IPS DF 6.9 (cell line): ENCODE measurements around the gene SCCPDH.
"Not testable (repeated sequence)": the region's sequence is repeated elsewhere in the genome, so short reads cannot be mapped to it uniquely, and the experiment has no call there.

Experiments
- DNase-seq: peaks from one replicate; pipeline ENCODE4 v3.0.0-alpha.2; 2013; ENCODE audit warnings: low read depth, low spot score
- H3K27ac ChIP-seq: one replicate; pipeline ENCODE4 v1.5.1; 2013; ENCODE audit warnings: low read length, control low read depth
- H3K27me3 ChIP-seq: 2 replicates; pipeline ENCODE4 v1.6.1; 2013; ENCODE audit warnings: mild to moderate bottlenecking, low read length; ENCODE audit not compliant: control insufficient read depth, insufficient read depth
- H3K36me3 ChIP-seq: 2 replicates; pipeline ENCODE4 v1.6.1; 2013; ENCODE audit warnings: low read length; ENCODE audit not compliant: control insufficient read depth, insufficient read depth
- H3K4me1 ChIP-seq: 2 replicates; pipeline ENCODE4 v1.6.1; 2013; ENCODE audit warnings: low read length; ENCODE audit not compliant: control insufficient read depth, insufficient read depth
- H3K4me3 ChIP-seq: 2 replicates; pipeline ENCODE4 v1.5.1; 2013; ENCODE audit warnings: mild to moderate bottlenecking, low read length
- H3K9me3 ChIP-seq: 2 replicates; pipeline ENCODE4 v1.6.1; 2013; ENCODE audit warnings: low read length, inconsistent platforms; ENCODE audit not compliant: control insufficient read depth, insufficient read depth
- WGBS: extraction: QIAGEN DNeasy Blood & Tissue Kit; methylation state at CpG from one replicate; pipeline ENCODE4 v1.1.7; 2013; ENCODE audit warnings: mixed read lengths, missing lambda C conversion rate; ENCODE audit not compliant: insufficient read length, insufficient coverage; 5-methylcytosine and 5-hydroxymethylcytosine counted together

SCCPDH gene

DNA sequence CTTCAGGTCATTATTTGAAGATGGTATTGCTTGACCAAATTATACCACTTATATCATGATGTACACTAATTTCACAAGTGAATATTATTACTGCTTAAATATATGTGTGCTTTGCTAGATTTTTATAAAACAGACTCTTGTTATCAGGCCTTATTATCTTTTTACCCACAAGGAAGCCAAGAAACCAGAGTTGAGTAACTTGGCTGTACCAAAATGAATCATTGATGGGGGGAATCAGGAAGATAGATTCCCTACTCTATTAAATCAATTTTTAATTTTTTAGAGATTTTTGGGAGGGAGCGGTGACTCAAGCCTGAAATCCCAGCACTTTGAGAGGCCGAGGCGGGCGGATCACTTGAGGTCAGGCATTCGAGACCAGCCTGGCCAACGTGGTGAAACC, 16.0 kb upstream of the SCCPDH start:
- Histone ChIP-seq H3K27me3 (no peaks in the 10 kb centered on the region), H3K4me1 (no peaks in the 10 kb centered on the region), H3K4me3 (no peak overlapping the region), H3K36me3 (no peaks in the 10 kb centered on the region), H3K27ac (no peak overlapping the region), H3K9me3 (no peaks in the 10 kb centered on the region)
- no CpG with 5 or more reads among the region's 6 CpGs for WGBS
- DNase-seq, result no peak

DNA sequence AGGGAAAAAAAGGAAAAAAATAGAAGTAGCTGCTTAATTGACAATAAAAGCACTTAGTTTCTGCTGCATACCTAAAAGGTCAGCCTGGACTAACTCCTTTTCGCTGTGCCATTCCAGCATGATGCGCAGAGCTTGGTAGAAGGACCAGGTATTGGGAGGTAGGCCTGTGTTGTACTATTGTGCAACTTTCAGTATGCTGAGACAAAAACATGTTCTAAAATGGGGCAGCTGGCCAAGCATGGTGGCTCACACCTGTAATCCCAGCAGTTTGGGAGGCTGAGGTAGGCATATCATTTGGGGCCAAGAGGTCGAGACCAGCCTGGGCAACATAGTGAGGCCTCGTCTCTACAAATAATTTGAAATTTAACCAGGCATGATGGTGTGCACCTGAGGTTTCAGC, 15.0 kb upstream of the SCCPDH start:
- H3K27me3 ChIP-seq, result no peaks in the 10 kb centered on the region
- no peak overlapping the region for H3K4me3 ChIP-seq
- H3K9me3 ChIP-seq, result no peaks in the 10 kb centered on the region
- no peaks in the 10 kb centered on the region for H3K36me3 ChIP-seq
- no CpG with 5 or more reads among the region's 4 CpGs for WGBS
- no peak overlapping the region for H3K27ac ChIP-seq
- no peak for DNase-seq
- no peaks in the 10 kb centered on the region for H3K4me1 ChIP-seq

DNA sequence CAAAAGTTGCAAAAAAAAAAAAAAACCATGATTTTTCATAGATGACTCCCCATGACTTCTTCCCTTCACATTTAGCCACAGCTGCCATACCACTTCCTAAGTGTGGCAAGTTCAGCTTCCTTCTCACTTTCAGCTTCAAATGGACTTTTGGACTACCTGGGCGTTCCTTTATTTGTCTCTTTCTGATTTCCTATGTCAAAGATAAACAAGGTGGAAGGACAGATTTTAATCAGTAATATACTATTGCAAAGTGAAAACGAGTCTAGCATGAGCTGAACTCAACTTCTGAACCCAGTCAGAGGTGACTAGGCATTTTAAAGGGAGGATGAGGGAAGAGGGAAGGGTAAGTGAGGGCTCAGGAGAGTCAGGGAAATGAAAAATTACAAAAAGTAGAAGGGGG, 14.4 kb upstream of the SCCPDH start:
- DNase-seq, result no peak
- Histone ChIP-seq H3K4me1 (no peaks in the 10 kb centered on the region), H3K4me3 (no peak overlapping the region), H3K27ac (no peak overlapping the region), H3K9me3 (no peaks in the 10 kb centered on the region), H3K36me3 (no peaks in the 10 kb centered on the region), H3K27me3 (no peaks in the 10 kb centered on the region)
- no CpG with 5 or more reads among the region's 2 CpGs for WGBS

GRCh38 chr1:246711548-246712003, 12.6 kb upstream of the SCCPDH start:
- Histone ChIP-seq H3K27ac (no peak overlapping the region), H3K9me3 (no peaks in the 10 kb centered on the region), H3K4me3 (no peak overlapping the region), H3K36me3 (no peaks in the 10 kb centered on the region), H3K4me1 (no peaks in the 10 kb centered on the region), H3K27me3 (no peaks in the 10 kb centered on the region)
- no peak for DNase-seq
- no CpG with 5 or more reads among the region's 3 CpGs for WGBS

DNA sequence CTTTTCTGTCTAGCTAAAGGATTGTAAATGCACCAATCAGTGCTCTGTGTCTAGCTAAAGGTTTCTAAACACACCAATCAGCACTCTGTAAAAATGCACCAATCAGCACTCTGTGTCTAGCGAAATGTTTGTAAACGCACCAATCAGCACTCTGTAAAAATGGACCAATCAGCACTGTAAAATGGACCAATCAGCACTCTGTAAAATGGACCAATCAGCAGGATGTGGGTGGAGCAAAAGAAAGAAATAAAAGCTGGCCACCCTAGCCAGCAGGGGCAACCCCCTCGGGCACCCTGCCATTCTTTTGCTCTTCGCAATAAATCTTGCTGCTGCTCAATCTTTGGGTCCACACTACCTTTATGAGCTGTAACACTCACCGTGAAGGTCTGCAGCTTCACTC, 11.8 kb upstream of the SCCPDH start:
- H3K9me3 ChIP-seq, H3K4me1 ChIP-seq, H3K27ac ChIP-seq, DNase-seq, H3K27me3 ChIP-seq, H3K36me3 ChIP-seq, H3K4me3 ChIP-seq: not testable (repeated sequence)
- no CpG with 5 or more reads among the region's 5 CpGs for whole genome bisulfite sequencing

DNA sequence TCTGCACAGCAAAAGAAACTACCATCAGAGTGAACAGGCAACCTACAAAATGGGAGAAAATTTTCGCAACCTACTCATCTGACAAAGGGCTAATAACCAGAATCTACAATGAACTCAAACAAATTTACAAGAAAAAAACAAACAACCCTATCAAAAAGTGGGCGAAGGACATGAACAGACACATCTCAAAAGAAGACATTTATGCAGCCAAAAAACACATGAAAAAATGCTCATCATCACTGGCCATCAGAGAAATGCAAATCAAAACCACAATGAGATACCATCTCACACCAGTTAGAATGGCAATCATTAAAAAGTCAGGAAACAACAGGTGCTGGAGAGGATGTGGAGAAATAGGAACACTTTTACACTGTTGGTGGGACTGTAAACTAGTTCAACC, 4.8 kb upstream of the SCCPDH start:
- H3K4me3 ChIP-seq, H3K9me3 ChIP-seq, H3K27me3 ChIP-seq, DNase-seq, H3K27ac ChIP-seq, H3K36me3 ChIP-seq, H3K4me1 ChIP-seq: not testable (repeated sequence)
- WGBS, result no CpG with 5 or more reads among the region's 2 CpGs

- DNase-seq, H3K9me3 ChIP-seq, H3K27ac ChIP-seq, H3K27me3 ChIP-seq, H3K4me3 ChIP-seq, H3K36me3 ChIP-seq, H3K4me1 ChIP-seq: not testable (repeated sequence)
- WGBS, result no CpG with 5 or more reads among the region's 7 CpGs
Observed at GRCh38 chr1:246720814-246721213, 3.4 kb upstream of the SCCPDH start.

DNA sequence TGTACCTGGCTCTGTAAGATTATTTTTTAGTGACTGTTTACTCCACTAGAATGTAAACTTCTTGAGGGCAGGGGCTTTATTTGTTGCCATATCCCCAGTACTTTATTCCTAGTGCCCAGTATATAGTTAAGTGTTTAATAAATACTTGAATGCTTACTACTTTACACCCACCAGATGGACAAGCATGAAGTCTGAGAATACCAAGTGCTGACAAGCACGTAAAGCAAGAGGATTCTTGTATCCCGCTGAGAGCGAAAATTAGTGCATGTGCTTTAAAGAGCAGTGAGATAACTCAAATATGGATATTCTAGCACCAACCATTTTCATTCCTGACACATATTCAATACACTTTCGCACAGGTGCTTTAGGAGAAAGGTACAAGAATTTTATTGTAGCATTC, 1.5 kb upstream of the SCCPDH start:
- WGBS, result no CpG with 5 or more reads among the region's 4 CpGs
- Histone ChIP-seq H3K36me3 (no peaks in the 10 kb centered on the region), H3K27me3 (no peaks in the 10 kb centered on the region; the same call in 1 of the 2 replicates), H3K4me1 (no peaks in the 10 kb centered on the region), H3K9me3 (no peaks in the 10 kb centered on the region), H3K4me3 (no peak overlapping the region), H3K27ac (no peak overlapping the region)
- DNase-seq, result no peak

- H3K27me3 ChIP-seq, result no peaks in the 10 kb centered on the region; the same call in 1 of the 2 replicates
- peak; percentile 7 for DNase-seq
- WGBS, result no CpG with 5 or more reads among the region's 13 CpGs
- H3K27ac ChIP-seq, result no peak overlapping the region
- peak overlapping the region; percentile 63 for H3K4me3 ChIP-seq
- no peaks in the 10 kb centered on the region; the same call in 1 of the 2 replicates for H3K36me3 ChIP-seq
- H3K9me3 ChIP-seq, result peaks cover 2% of the 10 kb centered on the region
- no peaks in the 10 kb centered on the region for H3K4me1 ChIP-seq
Observed at GRCh38 chr1:246724731-246725095, 504 bp downstream of the SCCPDH start.

GRCh38 chr1:246725191-246725590, 982 bp downstream of the SCCPDH start:
- no peak overlapping the region for H3K4me3 ChIP-seq
- H3K4me1 ChIP-seq, result no peaks in the 10 kb centered on the region
- H3K9me3 ChIP-seq, result peaks cover 2% of the 10 kb centered on the region
- WGBS, result no CpG with 5 or more reads among the region's 9 CpGs
- no peak overlapping the region for H3K27ac ChIP-seq
- H3K36me3 ChIP-seq, result no peaks in the 10 kb centered on the region; the same call in 1 of the 2 replicates
- no peak for DNase-seq
- no peaks in the 10 kb centered on the region; the same call in 1 of the 2 replicates for H3K27me3 ChIP-seq

DNA sequence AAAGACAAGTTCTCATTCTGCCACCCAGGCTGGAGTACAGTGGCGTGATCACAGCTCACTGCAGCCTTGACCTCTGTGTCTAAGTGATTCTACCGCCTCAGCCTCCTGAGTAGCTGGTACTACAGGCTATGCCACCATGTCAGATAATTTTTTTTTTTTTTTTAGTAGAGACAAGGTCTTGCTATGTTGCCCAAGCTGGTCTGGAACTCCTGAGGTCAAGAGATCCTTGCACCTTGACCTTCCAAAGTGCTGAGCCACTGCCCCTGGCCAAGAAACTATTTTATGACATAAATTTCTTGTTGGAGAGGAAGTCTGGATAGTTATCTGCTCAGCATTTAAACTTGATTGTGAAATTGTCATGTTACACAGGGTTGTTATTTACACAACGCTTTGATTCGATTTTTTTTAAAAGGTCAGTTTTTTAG, 2.1 kb downstream of the SCCPDH start:
- no peak overlapping the region for H3K4me3 ChIP-seq
- peaks cover 2% of the 10 kb centered on the region for H3K9me3 ChIP-seq
- no CpG with 5 or more reads among the region's 4 CpGs for WGBS
- H3K27ac ChIP-seq, result no peak overlapping the region
- no peaks in the 10 kb centered on the region; the same call in 1 of the 2 replicates for H3K36me3 ChIP-seq
- no peaks in the 10 kb centered on the region; the same call in 1 of the 2 replicates for H3K27me3 ChIP-seq
- DNase-seq, result no peak
- no peaks in the 10 kb centered on the region for H3K4me1 ChIP-seq
